OCI-M2 (cell line): ENCODE results near the gene CYRIA.

ENCODE experiments used
- DNase-seq: peaks from one replicate; lab custom pipeline; 2025; ENCODE audit not compliant: unreplicated experiment; lab: John Stamatoyannopoulos, UW

The CYRIA gene

DNA sequence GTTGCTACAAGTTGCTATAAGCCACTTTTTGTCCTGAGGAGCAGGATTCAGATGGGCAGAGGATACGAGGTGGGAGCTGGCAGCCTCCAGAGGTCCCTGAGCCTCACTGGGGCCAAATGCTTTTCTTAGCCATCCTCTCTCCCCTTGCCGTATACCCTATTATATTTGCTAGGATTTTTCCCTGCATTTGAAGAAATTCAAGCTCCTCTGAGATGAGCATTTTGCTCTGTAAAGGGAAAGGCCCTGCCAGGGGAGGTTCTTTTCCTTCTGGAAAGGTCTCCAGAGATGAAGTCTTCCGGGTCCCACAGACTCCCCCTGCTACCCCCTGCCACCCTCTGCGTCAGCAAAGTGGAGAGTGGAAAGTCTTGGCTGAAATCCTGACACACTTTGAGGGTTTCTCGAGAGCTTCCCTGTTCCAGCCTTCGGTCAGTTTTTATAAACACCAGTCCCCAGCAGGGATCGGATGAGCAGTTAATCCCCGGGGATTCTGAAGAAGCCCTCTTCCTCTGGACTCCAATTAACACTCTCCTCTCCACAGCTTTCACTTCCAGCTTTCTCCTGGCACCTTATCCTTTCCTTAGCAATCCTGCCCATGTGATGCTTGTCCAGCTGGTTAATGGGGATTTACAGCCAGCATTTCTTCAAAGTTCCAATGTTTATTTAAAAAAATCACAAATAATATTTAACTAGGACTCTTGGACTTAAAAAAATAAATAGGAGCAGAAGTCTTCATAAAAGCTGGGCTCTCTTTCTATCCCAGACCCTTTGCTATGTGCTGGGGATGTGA lies 13.1 kb downstream of the CYRIA start:
- DNase-seq, result no peak

DNA sequence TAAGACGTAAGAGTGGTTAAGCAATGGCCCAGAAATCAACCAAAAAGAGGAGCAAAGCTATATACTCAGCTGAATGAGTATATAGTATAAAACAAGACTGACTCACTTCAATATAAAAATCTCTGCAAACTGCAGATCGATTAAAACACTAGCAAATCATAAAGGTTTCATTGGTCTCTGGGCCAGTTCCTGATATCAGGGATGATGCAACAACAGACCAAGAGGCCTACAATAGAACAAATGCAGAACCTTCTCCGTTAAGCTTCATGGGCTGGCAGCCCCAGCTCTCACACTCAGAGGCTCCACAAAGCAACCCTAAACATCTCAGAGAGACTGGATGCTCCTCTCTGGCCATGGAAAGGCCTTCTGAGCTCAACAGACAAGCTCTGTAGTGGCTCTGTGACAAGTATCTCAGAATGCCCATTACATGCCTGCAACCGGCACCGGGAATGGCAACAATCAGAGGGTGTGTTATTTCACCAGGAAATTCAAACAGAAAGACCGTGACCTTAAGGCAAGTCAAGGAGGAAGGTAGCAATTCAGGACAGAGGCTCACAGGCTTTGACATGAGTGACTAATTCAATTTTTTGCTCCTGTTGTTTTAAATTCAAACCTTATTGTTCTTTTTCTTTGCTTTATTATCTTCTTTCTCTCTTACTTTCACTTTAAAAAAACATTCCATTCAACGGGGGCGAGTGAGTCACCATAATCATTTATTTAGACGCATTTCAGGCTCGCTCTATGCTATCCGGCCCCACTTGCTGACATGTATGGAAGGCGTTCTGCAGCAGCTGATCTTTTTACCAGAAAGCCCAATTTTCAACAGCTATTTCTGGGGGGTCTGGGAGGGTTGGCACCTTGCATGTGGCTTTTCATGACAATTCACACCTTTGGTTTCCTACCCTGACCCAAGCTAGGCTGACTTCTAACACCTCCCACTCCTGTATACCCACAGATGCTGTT lies 15.1 kb downstream of the CYRIA start:
- DNase-seq, result no peak

DNA sequence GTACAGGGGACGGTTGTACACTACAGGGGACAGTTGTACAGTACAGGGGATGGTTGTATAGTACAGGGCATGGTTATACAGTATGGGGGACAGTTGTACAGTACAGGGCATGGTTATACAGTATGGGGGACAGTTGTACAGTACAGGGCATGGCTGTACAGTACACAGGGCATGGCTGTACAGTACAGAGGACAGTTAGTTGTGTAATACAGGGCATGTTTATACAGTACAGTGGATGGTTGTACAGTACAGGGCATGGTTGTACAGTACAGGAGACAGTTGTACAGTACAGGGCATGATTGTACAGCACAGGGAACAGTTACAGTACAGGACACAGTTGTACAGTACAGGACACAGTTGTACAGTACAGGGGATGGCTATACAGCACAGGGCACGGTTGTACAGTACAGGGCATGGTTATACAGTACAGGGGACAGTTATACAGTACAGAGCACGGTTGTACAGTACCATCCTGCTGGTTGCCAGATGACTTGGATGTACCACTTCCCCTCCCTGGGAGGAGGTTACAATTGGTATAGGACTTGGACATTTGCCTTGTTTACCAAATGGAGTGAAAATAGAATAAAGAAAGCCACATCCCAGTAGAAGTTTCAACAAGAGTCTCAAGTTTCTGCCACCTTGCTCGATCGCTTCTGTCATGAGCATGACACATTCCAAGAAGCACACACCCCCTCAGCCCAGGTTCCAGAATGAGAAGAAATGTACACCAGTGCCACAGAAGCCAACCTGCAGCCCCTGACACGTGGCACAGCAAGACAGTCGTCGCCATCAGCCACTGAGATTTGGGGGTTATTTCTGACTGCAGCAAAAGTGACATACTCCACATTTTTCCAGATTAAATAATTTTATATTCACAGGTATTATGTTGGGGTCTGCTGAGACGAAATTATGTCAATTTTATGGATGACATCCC lies 16.0 kb downstream of the CYRIA start:
- DNase-seq, result no peak

DNA sequence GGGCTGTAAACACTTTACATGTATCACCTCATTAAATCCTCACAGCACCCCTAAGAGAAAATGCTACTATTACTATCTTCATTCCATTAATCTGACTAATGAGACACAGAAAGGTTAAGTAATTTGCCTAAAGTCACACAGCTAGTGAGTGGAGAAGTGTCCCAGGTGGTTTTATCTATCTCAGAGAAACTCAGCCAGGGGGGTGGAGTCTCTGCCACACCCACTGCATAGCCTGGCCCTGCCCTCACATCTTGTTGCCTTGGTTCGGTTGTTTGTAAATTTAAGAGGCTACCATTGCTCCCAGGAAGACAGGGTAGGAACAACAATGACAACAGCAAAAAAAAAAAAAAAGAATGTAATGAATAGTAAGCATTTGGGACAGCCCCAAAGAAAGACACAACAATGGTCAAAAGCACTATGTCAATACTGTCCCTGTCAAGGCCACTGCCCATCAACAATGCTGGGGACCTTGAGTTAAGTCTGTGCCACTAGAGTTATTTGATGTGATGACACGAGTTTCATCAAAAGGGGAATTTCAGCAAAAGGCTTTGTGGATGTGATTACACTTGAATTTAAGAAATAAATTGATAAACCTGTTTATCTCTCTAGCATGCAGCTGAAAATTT lies 17.5 kb downstream of the CYRIA start:
- no peak for DNase-seq

- no peak for DNase-seq
Measured at GRCh38 chr2:16645775-16646559, 19.7 kb downstream of the CYRIA start.

GRCh38 chr2:16645088-16645487 lies 20.5 kb downstream of the CYRIA start:
- DNase-seq, result no peak

DNA sequence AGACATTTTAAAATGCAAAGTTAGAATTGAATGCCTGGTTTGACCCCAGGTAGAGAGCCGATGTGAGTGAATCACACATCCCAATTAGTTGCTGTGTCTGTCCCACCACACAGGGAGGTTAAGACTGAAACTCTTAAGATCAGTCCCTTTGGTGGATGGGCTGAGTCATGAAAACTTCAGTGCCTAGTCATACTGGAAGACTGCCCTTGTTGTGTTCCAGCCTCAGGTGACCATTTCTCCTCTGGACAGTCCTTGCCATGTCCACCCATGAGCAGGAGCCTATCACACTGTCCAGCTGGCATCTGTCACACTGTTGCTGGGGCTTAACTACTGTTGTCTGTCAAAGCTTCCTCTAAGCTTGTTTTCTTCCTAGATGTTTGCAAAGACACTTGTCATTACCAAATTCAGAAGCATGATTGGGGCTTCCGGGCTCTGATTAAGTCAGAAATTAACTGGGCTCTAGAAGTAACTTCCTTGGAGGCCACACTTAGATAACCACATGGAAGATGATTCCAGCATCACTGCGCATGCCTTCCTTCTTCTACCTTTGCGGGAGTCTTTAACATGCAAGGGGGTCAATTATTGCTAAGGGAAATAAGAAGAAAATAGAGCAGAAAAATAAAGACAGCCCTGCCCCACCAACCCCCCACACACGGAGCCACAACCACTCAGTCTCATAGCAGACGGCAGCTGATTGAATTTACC lies 21.3 kb downstream of the CYRIA start:
- no peak for DNase-seq

- no peak for DNase-seq
Measured at GRCh38 chr2:16643099-16643498, 22.5 kb downstream of the CYRIA start.

GRCh38 chr2:16642088-16642487 lies 23.5 kb downstream of the CYRIA start:
- no peak for DNase-seq

DNA sequence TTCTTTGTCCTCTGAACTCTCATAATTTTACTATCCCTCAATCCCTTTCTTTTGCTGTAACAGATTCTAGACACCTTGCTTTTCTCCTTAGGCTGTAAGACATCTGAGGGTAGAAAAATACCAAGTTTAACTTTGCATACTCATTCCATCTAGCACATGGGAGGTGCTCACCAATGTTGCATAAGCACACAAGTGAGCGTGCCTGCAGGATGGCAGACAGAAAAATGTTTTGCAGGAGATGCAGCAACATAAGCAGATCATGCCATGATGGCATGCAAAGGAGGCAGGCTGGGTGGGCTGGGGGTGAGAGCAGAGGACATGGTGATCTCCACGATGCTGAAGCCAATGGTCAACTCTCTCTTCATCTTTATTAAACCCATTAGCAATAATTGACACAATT lies 24.1 kb downstream of the CYRIA start:
- no peak for DNase-seq

DNA sequence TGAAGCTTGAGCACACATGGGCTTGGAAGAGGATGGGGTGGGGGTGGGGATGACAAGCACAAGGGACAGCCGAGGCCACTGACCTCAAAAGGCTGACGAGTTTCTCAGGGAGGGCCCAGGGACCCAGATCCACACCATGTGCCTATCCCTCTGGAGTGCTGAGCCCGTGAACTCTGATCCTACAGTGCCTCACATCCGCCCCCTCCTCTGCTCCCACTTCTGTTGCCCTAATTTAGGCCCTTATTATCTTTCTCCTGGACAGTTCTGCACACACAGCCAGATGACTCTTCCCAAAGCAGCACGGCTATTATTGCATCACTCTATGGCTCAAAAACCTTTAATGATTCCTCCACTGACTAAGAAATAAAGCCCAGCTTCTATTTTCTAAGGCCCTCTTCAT lies 24.8 kb downstream of the CYRIA start:
- DNase-seq, result no peak

- DNase-seq, result no peak
Measured at GRCh38 chr2:16640001-16640700, 25.5 kb downstream of the CYRIA start.

DNA sequence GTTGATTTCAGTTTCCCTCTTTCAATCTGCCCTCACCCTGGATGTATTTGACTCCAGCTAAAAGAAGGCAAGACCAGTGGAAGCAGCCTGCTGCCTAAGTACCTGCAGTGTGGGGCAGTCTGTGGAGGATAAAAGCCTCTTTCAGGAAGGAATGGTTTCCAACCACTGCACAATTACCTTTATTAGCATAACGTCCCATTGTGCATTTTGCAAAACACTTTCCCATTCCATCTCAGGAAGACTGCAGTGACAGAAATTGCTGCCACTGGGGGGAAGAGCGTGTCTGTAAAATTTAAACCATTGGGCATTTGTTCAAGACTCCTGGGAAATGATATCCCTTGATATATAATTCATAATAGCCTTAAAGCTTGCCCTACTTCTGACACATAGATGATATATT lies 26.2 kb downstream of the CYRIA start:
- DNase-seq, result no peak

- no peak for DNase-seq
Measured at GRCh38 chr2:16638946-16639345, 26.7 kb downstream of the CYRIA start.

DNA sequence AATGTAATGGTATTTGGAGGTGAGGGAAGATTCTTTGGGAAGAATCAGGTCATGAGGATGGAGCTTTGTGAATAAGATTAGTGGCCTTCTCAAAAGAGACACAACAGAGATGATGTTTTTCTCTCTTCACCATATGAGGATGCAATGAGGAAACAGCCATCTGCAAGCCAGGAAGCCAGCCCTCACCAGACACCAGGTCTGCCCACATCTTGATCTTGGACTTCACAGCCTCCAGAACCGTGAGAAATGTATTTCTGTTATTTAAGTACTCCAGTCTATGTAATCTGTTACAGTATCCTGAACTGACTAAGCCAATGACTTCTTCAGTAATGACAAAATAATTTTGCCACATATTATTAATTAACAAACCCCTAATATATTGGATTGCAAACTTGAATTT lies 28.3 kb downstream of the CYRIA start:
- DNase-seq, result no peak

GRCh38 chr2:16635791-16636699 lies 29.6 kb downstream of the CYRIA start:
- no peak for DNase-seq

- DNase-seq, result no peak
Measured at GRCh38 chr2:16633621-16634430, 31.8 kb downstream of the CYRIA start.
